MM.1S (cell line): Measurements from ENCODE around the gene DLAT.

Source experiments
- EZH2 ChIP-seq: fragments of 300-600 bp; sonication (generic); optimal IDR thresholded peaks from 2 replicates; pipeline ENCODE3; 2017; ENCODE audit warnings: low read depth, mild to moderate bottlenecking, antibody characterized with exemption, low read length, mixed read lengths
- TF ChIP-seq, protein P1 (sequence below): fragments of 300-600 bp; sonication (generic); IDR thresholded peaks from 2 replicates; pipeline ENCODE4 v1.5.1; 2016; ENCODE audit warnings: antibody characterized with exemption, low read length, mixed read lengths

DNA sequence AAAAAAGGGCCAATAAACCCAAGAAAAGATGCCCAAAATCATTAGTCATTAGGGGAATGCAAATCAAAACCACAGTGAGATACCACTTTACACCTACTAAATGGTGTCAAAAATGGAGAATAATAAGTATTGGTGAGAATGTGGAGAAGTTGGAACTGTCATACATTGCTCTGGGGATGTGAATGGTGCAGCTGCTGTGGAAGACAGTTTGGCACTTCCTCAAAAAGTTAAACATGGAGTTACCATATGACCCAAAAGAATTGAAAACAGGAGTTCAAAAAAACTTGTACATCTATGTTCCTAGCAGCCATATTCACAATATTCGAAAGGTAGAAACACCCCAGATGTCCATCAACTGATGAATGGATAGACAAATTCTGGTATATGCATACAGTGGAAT lies 24.5 kb upstream of the DLAT start:
- TF ChIP-seq, protein P1, sequence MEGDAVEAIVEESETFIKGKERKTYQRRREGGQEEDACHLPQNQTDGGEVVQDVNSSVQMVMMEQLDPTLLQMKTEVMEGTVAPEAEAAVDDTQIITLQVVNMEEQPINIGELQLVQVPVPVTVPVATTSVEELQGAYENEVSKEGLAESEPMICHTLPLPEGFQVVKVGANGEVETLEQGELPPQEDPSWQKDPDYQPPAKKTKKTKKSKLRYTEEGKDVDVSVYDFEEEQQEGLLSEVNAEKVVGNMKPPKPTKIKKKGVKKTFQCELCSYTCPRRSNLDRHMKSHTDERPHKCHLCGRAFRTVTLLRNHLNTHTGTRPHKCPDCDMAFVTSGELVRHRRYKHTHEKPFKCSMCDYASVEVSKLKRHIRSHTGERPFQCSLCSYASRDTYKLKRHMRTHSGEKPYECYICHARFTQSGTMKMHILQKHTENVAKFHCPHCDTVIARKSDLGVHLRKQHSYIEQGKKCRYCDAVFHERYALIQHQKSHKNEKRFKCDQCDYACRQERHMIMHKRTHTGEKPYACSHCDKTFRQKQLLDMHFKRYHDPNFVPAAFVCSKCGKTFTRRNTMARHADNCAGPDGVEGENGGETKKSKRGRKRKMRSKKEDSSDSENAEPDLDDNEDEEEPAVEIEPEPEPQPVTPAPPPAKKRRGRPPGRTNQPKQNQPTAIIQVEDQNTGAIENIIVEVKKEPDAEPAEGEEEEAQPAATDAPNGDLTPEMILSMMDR = no peak
- no peak for TF ChIP-seq EZH2
